Measurements from ENCODE around the gene C6orf52. TPM values are rescaled to one million over a fixed set of nuclear protein-coding genes. Genes with fewer than 3 reads are reported as not detected.

C6orf52 gene
- total and polyA plus RNA-seq, 2 of the 13 experiments (the other 11 are each of a cell fraction or from before 2014, with no cell fraction given) = 0.50 to 0.53 TPM

DNA sequence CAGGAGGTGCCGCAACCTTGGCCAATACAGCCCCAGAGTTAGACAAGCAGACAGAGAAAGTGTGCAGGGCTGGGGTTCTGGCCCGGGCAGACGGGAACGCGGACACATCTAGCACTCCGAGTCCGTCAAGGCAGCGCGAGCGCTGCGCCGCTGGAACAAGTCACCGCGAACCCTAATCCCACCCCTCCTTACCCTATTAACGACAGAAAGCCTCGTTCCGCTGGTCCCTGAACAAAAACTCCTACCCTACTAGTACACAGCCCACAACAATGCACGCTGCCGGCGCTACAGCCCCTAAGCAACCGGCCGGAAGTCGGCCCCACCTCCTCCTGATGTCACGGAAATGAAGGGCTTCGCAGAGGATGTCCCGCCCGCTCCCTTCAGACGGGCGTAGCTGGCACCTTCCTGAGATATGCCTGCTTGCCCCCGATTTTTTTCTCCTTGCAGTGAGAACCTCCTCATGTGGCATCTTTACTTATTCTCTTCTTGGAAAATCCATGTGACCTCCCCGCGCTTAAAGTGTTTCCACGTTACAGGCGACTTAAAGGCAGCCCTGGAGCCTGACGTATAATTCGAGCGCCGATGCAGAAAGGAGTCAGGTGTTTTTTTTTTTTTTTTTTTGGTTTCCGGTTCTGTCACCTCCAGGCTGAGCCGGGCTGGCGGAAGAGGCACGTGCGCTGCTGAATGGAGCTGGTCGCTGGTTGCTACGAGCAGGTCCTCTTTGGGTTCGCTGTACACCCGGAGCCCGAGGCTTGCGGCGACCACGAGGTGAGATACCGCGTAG lies at the start of gene C6orf52, which contains the start of gene PAK1IP1 (continued):
- TF ChIP-seq, protein P1, sequence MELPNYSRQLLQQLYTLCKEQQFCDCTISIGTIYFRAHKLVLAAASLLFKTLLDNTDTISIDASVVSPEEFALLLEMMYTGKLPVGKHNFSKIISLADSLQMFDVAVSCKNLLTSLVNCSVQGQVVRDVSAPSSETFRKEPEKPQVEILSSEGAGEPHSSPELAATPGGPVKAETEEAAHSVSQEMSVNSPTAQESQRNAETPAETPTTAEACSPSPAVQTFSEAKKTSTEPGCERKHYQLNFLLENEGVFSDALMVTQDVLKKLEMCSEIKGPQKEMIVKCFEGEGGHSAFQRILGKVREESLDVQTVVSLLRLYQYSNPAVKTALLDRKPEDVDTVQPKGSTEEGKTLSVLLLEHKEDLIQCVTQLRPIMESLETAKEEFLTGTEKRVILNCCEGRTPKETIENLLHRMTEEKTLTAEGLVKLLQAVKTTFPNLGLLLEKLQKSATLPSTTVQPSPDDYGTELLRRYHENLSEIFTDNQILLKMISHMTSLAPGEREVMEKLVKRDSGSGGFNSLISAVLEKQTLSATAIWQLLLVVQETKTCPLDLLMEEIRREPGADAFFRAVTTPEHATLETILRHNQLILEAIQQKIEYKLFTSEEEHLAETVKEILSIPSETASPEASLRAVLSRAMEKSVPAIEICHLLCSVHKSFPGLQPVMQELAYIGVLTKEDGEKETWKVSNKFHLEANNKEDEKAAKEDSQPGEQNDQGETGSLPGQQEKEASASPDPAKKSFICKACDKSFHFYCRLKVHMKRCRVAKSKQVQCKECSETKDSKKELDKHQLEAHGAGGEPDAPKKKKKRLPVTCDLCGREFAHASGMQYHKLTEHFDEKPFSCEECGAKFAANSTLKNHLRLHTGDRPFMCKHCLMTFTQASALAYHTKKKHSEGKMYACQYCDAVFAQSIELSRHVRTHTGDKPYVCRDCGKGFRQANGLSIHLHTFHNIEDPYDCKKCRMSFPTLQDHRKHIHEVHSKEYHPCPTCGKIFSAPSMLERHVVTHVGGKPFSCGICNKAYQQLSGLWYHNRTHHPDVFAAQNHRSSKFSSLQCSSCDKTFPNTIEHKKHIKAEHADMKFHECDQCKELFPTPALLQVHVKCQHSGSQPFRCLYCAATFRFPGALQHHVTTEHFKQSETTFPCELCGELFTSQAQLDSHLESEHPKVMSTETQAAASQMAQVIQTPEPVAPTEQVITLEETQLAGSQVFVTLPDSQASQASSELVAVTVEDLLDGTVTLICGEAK (IDR thresholded peaks at IDR 0.05) = peak; percentile 55
- TF ChIP-seq, protein P1 (CRISPR knock-in tag; IDR thresholded peaks at IDR 0.05) = 0 out of 2 replicates have a peak, but pooled peaks have one; percentile 59
- TF ChIP-seq ZNF619 (CRISPR knock-in tag; IDR thresholded peaks at IDR 0.05) = peak; percentile 80; the same call in 1 of the 2 replicates
- TF ChIP-seq, protein P2, sequence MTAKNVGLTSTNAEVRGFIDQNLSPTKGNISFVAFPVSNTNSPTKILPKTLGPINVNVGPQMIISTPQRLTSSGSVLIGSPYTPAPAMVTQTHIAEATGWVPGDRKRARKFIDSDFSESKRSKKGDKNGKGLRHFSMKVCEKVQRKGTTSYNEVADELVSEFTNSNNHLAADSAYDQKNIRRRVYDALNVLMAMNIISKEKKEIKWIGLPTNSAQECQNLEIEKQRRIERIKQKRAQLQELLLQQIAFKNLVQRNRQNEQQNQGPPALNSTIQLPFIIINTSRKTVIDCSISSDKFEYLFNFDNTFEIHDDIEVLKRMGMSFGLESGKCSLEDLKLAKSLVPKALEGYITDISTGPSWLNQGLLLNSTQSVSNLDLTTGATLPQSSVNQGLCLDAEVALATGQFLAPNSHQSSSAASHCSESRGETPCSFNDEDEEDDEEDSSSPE (CRISPR knock-in tag; IDR thresholded peaks at IDR 0.05) = peak; percentile 70; the same call in 1 of the 2 replicates
- no peak for TF ChIP-seq ZBTB7A (CRISPR knock-in tag; IDR thresholded peaks at IDR 0.05)
- peak; percentile 71; the same call in 1 of the 2 replicates for TF ChIP-seq ZBTB21 (CRISPR knock-in tag; IDR thresholded peaks at IDR 0.05)
- 0 out of 2 replicates have a peak, but pooled peaks have one; percentile 49 for TF ChIP-seq ZKSCAN8 (CRISPR knock-in tag; IDR thresholded peaks at IDR 0.05; ENCODE audit: borderline replicate concordance)
- peak; percentile 74; the same call in 1 of the 2 replicates for TF ChIP-seq ZNF816 (CRISPR knock-in tag; IDR thresholded peaks at IDR 0.05; ENCODE audit: borderline replicate concordance)
- TF ChIP-seq ETS1 (CRISPR knock-in tag; IDR thresholded peaks at IDR 0.05) = no peak; the same call in 1 of the 2 replicates
- TF ChIP-seq NFE2L2 (IDR thresholded peaks at IDR 0.05; ENCODE audit: low read length) = no peak
- TF ChIP-seq, protein P3, sequence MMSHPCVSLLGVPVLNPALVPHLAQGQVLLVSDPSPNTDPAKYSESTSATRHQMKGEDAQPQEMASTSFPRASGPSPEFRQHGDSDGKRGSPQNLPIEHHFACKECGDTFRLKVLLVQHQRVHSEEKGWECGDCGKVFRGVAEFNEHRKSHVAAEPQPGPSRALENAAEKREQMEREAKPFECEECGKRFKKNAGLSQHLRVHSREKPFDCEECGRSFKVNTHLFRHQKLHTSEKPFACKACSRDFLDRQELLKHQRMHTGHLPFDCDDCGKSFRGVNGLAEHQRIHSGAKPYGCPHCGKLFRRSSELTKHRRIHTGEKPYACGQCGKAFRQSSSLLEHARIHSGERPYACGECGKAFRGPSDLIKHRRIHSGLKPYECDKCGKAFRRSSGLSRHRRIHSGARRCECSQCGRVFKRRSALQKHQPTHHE (CRISPR knock-in tag; IDR thresholded peaks at IDR 0.05; ENCODE audit: borderline replicate concordance) = peak; percentile 84
